ENCODE results near the gene TTBK2. TPM values are rescaled to one million over a fixed set of nuclear protein-coding genes. Genes with fewer than 3 reads are reported as not detected.

Gene TTBK2
- total RNA-seq, 2 donors from 2014 or later = 9.7 to 12.3 TPM

Other genes with a start within 250 kb of the TTBK2 start
- 10 to 100 TPM; 13.8 TPM for gene CDAN1, start 183.7 kb downstream of the TTBK2 start, total RNA-seq
- gene UBR1, start 185.3 kb upstream of the TTBK2 start, total RNA-seq = 10 to 100 TPM; 23.9 to 30.9 TPM
- gene TMEM62, start 212.8 kb upstream of the TTBK2 start, total RNA-seq = 10 to 100 TPM; 37.9 to 48.9 TPM